Stimulated activated naive CD8-positive, alpha-beta T cell treated with anti-CD3 and anti-CD28 coated beads, Interleukin-15, Interleukin-2, amounts not matched to agents 100 U/mL and 50 U/mL, for 24 hours (primary cell): ENCODE results near the gene MAGI1.
"Not testable (repeated sequence)": the region's sequence is repeated elsewhere in the genome, so short reads cannot be mapped to it uniquely, and the experiment has no call there.

Experiments
- ATAC-seq: fragments of 150-1000 bp; cut with Tn5 transposase; one replicate; pipeline ENCODE4 v1.10.0; 2021
- DNase-seq: peaks from one replicate; pipeline ENCODE4 v3.0.0; 2021

Gene MAGI1

GRCh38 chr3:65521032-65521431, 517.7 kb downstream of the MAGI1 start:
- DNase-seq (no peak), ATAC-seq (no peak)

DNA sequence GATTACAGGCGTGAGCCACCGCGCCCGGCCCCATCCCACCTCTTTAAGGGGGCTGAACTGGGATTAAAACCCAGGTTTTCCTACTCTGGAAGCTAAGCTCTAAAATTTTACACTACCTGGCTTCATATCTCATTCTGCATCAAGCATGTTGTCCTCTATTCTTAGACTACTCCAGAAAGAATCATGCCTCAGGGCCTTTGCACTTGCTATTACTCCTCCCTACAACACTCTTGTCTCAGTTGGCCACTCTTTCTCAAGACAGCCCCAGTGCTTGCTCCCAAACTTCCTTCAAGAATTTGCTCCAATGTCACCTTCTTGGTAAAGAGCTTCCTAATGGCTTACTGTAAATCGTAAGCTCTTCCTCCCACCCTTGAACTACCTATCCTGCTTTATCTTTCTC, 521.7 kb downstream of the MAGI1 start:
- ATAC-seq, result no peak
- DNase-seq, result no peak

DNA sequence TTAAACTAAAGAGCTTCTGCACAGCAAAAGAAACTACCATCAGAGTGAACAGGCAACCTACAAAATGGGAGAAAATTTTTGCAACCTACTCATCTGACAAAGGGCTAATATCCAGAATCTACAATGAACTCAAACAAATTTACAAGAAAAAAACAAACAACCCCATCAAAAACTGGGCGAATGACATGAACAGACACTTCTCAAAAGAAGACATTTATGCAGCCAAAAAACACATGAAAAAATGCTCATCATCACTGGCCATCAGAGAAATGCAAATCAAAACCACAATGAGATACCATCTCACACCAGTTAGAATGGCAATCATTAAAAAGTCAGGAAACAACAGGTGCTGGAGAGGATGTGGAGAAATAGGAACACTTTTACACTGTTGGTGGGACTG, 524.4 kb downstream of the MAGI1 start:
- not testable (repeated sequence) for DNase-seq, ATAC-seq

- not testable (repeated sequence) for DNase-seq, ATAC-seq
Measured at GRCh38 chr3:65509423-65509794, 529.3 kb downstream of the MAGI1 start.

DNA sequence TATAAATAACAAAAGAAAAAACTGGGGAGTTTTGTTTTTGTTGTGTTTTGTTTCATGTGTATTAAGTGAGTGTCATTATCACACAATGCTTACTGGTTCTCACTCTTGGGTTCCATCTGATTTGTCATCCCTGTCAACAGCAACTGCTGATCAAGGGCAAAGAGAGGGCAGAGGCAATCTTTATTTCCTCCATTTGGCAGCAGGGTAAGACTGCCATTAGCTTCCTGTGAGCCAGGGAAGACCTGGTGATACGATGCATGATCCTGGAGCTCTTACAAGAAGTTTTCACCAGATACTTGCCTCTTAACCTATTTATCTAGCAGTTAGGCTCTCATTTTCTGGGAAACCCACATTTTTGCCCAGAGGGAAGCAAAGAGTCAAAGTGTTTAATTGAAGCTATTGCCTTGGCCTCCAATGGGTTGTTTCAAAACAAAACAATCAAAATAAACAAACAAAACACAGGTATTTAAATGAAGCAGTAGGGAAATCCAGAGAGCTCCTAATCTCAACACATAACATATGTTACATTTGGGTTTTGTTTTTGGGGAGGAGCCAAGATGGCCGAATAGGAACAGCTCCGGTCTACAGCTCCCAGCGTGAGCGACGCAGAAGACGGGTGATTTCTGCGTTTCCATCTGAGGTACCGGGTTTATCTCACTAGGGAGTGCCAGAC, 529.8 kb downstream of the MAGI1 start:
- no peak for DNase-seq
- no peak for ATAC-seq

DNA sequence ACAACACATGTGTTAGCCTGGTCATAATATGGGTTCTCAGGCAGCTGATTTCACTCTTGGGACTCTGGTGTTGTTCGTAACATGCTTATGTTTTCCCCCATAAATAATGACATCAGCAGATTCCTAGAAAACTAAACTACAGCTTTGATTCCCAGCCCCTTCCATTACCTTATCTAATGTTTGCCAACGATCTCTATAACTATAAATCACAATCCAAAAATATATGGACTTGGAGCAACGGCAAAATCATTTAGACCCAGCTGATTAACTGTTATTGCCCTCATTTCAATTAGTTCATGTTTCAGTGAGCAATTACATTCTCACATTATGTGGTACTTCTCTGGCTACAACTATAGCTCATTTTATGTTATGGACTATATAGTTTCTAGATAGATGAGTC, 531.3 kb downstream of the MAGI1 start:
- ATAC-seq (no peak), DNase-seq (no peak)

DNA sequence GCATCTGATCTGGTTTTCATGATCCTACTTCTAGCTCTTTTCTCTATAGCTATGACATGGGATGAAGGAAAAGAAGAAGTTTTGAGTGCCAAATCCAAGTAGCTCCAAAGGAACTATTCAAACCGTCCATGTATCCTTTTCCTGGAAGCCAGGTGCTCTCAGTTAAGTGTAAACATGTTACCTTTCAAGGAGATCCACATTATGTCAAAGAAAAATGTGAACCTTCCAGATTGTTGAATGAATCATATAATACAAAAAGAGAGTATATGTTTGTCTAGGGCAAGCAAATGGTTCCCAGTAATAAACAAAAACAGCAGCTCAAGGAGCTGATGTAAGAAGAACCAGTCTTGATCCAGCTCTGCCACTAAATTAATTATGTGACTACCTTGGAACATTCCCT, 534.9 kb downstream of the MAGI1 start:
- no peak for ATAC-seq
- DNase-seq, result no peak

- no peak for ATAC-seq
- no peak for DNase-seq
Measured at GRCh38 chr3:65502526-65502925, 536.2 kb downstream of the MAGI1 start.

GRCh38 chr3:65500398-65501306, 538.1 kb downstream of the MAGI1 start:
- DNase-seq (no peak), ATAC-seq (no peak)

DNA sequence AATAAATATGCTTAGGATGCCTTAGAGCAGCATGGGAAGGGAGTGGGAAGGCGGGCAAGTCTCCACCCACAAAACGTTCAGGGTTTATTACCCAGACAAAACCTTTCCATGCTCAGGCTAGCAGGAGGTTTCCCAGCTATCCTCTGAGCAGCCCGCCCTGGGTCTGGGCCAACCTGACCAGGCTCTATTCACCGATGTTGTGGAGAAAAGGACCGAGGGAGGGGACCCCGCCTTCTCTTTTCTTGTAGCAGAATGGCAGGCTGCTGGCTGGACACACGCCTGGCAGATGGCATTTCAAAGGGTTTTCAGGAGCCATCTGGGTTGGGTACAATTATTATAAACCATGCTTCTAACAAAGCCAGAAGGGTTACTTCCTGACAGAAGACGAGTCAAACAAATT, 540.9 kb downstream of the MAGI1 start:
- no peak for DNase-seq
- no peak for ATAC-seq

DNA sequence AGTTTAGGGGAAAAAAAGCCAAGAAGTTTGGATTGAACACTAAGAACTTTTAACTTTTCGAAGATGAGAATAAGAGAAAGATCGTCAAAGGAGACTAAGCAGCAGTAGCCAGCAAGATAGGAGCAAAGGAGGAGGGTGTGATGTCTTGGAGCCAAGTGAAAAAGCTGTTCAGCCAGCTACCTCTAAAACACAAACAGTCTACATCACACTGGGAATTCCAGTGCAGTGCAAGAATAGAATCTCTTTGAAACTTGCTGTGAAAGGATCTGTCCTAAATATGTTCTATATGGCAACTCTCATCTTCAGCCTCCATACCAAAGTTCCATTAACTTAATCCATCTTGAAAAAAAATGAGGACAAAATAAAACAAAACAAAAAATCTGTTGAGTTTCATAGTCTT, 541.5 kb downstream of the MAGI1 start:
- no peak for DNase-seq
- no peak for ATAC-seq

DNA sequence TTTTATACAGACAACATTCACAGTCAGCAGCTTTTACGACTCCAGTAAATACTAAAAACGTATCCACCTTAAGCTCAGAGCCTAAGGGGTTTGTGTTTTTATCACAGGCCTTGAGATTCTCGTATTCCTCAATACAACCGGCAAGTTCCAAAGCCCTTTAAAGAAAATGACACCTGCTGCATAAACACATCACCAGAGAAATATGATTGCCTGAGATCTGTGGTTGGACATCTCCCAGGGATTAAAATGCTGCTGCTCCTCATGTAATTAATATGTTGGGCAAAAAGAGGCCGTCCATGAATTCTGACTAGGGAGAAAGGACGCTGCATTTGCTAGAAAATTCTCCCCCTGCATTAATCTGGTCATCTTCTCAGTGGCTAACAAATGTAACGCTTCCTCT, 544.8 kb downstream of the MAGI1 start:
- ATAC-seq (no peak), DNase-seq (no peak)

GRCh38 chr3:65493371-65493882, 545.3 kb downstream of the MAGI1 start:
- no peak for ATAC-seq
- no peak for DNase-seq

- ATAC-seq (no peak), DNase-seq (no peak)
Measured at GRCh38 chr3:65492249-65492648, 546.5 kb downstream of the MAGI1 start.

- DNase-seq (no peak), ATAC-seq (no peak)
Measured at GRCh38 chr3:65490114-65490513, 548.6 kb downstream of the MAGI1 start.

- DNase-seq (no peak), ATAC-seq (no peak)
Measured at GRCh38 chr3:65489253-65489652, 549.5 kb downstream of the MAGI1 start.

DNA sequence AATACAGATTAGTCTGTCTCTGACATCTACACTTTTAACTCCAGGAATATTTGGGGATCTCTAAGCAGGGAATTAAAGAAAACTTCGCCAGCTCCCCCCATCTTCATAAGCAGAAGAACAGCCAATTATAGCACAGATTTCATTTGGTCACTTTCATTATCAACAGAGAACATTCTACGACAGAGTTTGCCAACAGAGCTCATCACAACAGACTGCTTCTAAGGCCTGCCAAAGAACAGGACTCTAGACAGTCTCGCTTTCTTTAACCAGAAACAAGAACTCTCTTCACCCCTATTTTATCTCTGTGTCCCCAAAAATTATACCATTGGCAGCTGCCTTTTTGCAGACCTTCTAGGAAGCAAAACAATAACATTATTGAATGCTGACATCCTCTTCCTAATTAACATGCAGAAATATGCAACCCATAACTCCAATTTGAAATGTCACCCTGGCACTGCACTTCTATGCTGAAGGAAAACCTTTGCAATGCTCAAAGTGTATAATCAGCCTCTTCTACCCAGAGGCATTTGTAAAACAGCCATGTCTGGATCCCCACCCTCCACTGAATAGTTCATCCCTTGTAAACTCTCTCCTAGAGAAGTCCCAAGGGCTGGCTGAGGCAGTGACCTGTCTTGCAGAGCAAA, 552.8 kb downstream of the MAGI1 start:
- ATAC-seq (no peak), DNase-seq (no peak)

DNA sequence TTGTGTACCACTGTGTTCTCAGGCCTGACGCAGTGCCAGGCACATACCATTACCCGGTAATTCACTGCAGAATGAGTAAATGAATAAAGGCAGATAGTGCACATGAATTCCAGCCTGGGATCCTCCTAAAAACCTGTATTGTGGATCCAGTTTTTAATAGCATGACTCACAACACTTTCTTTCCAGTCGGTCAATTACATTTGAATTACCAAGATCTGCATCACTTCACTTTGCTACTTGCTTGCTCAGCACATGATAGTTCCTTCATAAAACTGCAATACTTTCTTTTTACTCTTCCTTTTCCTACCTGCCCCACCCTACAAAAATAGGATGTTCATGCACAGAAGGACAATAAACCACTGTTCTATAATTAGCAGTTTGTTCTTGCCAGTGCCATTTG, 553.8 kb downstream of the MAGI1 start:
- ATAC-seq (no peak), DNase-seq (no peak)

GRCh38 chr3:65483480-65483879, 555.2 kb downstream of the MAGI1 start:
- DNase-seq (no peak), ATAC-seq (no peak)

DNA sequence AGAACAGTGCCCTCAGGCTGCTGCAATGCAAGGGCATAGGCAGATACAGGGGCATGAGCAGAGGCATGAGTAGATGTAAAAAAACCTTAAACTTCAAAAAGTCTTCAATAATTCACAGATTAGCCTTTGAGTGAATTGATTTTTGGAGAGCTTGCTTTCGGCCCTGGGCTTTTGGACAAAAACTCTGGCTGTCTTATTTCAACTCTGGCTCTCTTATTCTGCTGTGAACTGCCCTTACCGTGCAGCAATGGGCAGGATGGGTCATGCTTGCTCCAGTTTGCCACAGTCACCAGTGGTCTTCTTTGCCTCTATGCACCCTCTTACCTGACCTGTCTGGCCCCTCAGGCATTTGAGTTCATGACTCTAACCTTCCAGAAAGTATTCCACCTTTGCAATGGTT, 555.7 kb downstream of the MAGI1 start:
- no peak for ATAC-seq
- no peak for DNase-seq

DNA sequence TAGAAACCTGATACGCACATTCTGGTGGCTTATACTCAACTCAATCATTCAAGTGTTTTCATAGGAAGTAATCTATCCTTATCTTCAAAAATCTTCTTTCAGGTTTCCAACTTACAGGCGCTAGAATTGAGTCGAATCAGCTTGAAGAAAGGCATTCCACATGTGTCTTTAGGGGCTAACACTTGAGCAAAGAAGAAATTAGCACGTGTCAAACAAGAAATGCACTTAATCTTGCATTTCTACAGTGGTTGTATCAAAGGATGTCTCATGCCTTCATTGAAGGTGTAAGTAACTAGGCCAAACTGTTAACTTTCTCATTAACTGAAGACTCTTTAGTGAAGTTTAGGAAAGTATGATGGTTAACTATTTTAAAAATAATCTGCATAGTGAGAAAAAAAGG, 557.6 kb downstream of the MAGI1 start:
- ATAC-seq (no peak), DNase-seq (no peak)

DNA sequence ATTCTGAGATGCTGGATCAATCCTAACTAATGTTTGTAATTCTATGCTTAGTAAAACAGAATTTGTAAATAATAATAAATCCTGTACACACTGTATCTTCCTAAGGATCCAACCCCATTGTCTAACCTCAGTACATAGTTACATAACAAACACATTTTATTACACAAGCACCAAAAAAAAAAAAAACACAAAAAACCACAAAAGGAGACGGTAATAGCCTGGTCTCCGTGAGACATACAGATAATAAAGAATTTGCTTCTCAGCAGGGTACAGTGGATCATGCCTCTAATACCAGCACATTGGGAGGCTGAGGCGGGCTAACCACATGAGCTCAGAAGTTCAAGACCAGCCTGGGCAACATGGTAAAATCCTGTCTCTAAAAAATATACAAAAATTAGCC, 558.7 kb downstream of the MAGI1 start:
- ATAC-seq, result no peak
- DNase-seq, result no peak
